Stimulated activated CD8-positive, alpha-beta memory T cell treated with anti-CD3 and anti-CD28 coated beads, Interleukin-4, amount 100 ng/mL, for 4 hours (primary cell): ENCODE results near the gene CSAD.

ENCODE experiments used
- DNase-seq, 2 donors: peaks; one replicate each; pipeline ENCODE4 v3.0.0-alpha.2; 2020; ENCODE audit warnings: low read depth in 2 of 2, low spot score in 1 of 2

Gene CSAD

GRCh38 chr12:53180220-53180930 is at the start of gene CSAD, which contains the start of gene ZNF740:
Gene CSAD (minus strand): TSS chr12:53180925. CDS start chr12:53173470, 7,455 bp downstream.
Gene ZNF740 (plus strand): TSS chr12:53180722. CDS start chr12:53181984, 1,262 bp downstream.
- peak; percentile 91 to 96 for DNase-seq

GRCh38 chr12:53230108-53230845 is 49.6 kb upstream of the CSAD start:
- no peak for DNase-seq

GRCh38 chr12:53229454-53229853 is 48.7 kb upstream of the CSAD start:
- no peak for DNase-seq

GRCh38 chr12:53227836-53228235 is 47.1 kb upstream of the CSAD start:
- DNase-seq: no peak

GRCh38 chr12:53227341-53227740 is 46.6 kb upstream of the CSAD start:
- no peak for DNase-seq

GRCh38 chr12:53226815-53227214 is 46.1 kb upstream of the CSAD start:
- no peak for DNase-seq

- no peak for DNase-seq
These were observed 45.1 kb upstream of the CSAD start for GRCh38 chr12:53225635-53226424.

GRCh38 chr12:53224897-53225634 is 44.3 kb upstream of the CSAD start:
- no peak for DNase-seq

GRCh38 chr12:53224061-53224896 is 43.6 kb upstream of the CSAD start:
- DNase-seq: no peak

- DNase-seq: no peak
These were observed 42.8 kb upstream of the CSAD start for GRCh38 chr12:53223389-53224060.

- DNase-seq: no peak
These were observed 42.1 kb upstream of the CSAD start for GRCh38 chr12:53222806-53223261.

GRCh38 chr12:53222170-53222721 is 41.5 kb upstream of the CSAD start:
- no peak for DNase-seq

- no peak for DNase-seq
These were observed 40.7 kb upstream of the CSAD start for GRCh38 chr12:53221203-53222080.

- DNase-seq: peak; percentile 37 to 68
These were observed 40.0 kb upstream of the CSAD start for GRCh38 chr12:53220694-53221202.

GRCh38 chr12:53219956-53220693 is 39.4 kb upstream of the CSAD start:
- DNase-seq: peak; percentile 40 to 54

- DNase-seq: peak; percentile 35 to 62
These were observed 38.7 kb upstream of the CSAD start for GRCh38 chr12:53219292-53219955.
